ENCODE measurements around the gene FOSL2. TPM values are rescaled to one million over a fixed set of nuclear protein-coding genes. Genes with fewer than 3 reads are reported as not detected.

FOSL2 gene
- total and polyA plus RNA-seq, 2 experiments from 2014 or later, result 0.60 to 4.3 TPM

- Mint-ChIP-seq H3K27me3 (ENCODE audit: insufficient read depth, low read depth, poor library complexity) (peaks cover 3% of the 10 kb centered on the region), H3K4me1 (peaks cover 2% of the 10 kb centered on the region; the same call in 2 of the 3 replicates), H3K27ac (no peak overlapping the region), H3K36me3 (ENCODE audit: low read depth) (0 out of 3 replicates have a peak, but pooled peaks cover 5% of the 10 kb centered on the region), H3K4me3 (no peak overlapping the region), H3K9me3 (no peaks in the 10 kb centered on the region)
- Histone ChIP-seq H3K79me2 (replicated peaks; ENCODE audit: insufficient read depth) (no peaks in the 10 kb centered on the region), H3K9me2 (ENCODE audit: insufficient read depth) (no peaks in the 10 kb centered on the region), H3K4me3 (no peak overlapping the region), H3K27ac (ENCODE audit: low read depth) (no peak overlapping the region), H3K36me3 (ENCODE audit: insufficient read depth) (no peaks in the 10 kb centered on the region), H3K27me3 (ENCODE audit: insufficient read depth) (no peaks in the 10 kb centered on the region), H3K4me1 (ENCODE audit: insufficient read depth) (no peaks in the 10 kb centered on the region), H2AFZ (no peak overlapping the region), H3F3A (replicated peaks; ENCODE audit: low read depth) (no peaks in the 10 kb centered on the region), H4K20me1 (replicated peaks; ENCODE audit: insufficient read depth) (no peaks in the 10 kb centered on the region), H3K4me2 (no peak overlapping the region)
- TF ChIP-seq NANOG (IDR thresholded peaks at IDR 0.05; ENCODE audit: borderline replicate concordance) (no peak), CREB1 (CRISPR knock-in tag; IDR thresholded peaks at IDR 0.05; ENCODE audit: low read depth) (no peak), JUNB (IDR thresholded peaks at IDR 0.05; ENCODE audit: unreplicated experiment) (no peak), ZNF114 (CRISPR knock-in tag; IDR thresholded peaks at IDR 0.05) (no peak), CTCF (conservative IDR thresholded peaks at IDR 0.05; ENCODE audit: low read depth in 2 of 2) (no peak), REST (IDR thresholded peaks at IDR 0.05; ENCODE audit: unreplicated experiment) (no peak), ETS1 (IDR thresholded peaks at IDR 0.05) (no peak), ZNF331 (CRISPR knock-in tag; IDR thresholded peaks at IDR 0.05; ENCODE audit: low read depth) (no peak), ZNF462 (CRISPR knock-in tag; IDR thresholded peaks at IDR 0.05) (no peak), STAT1 (IDR thresholded peaks at IDR 0.05; ENCODE audit: unreplicated experiment) (no peak), POLR2AphosphoS5 (IDR thresholded peaks at IDR 0.05; ENCODE audit: low read depth) (no peak), EZH2phosphoT487 (IDR thresholded peaks at IDR 0.05; ENCODE audit: unreplicated experiment) (no peak), EZH2 (IDR thresholded peaks at IDR 0.05; ENCODE audit: low read depth, unreplicated experiment) (no peak)
- no peak for ATAC-seq
- DNase-seq (ENCODE audit: low spot score), result no peak
Observed at GRCh38 chr2:28406276-28407096, 13.8 kb downstream of the FOSL2 start.
